HG03095 (cell line): Measurements from ENCODE around the gene UGT1A4.

Experiments used
- ATAC-seq: cut with Tn5 transposase; IDR thresholded peaks from one replicate; pipeline ENCODE4 v1.9.1; 2021; ENCODE audit warnings: moderate library complexity; ENCODE audit not compliant: unreplicated experiment

UGT1A4 gene

DNA sequence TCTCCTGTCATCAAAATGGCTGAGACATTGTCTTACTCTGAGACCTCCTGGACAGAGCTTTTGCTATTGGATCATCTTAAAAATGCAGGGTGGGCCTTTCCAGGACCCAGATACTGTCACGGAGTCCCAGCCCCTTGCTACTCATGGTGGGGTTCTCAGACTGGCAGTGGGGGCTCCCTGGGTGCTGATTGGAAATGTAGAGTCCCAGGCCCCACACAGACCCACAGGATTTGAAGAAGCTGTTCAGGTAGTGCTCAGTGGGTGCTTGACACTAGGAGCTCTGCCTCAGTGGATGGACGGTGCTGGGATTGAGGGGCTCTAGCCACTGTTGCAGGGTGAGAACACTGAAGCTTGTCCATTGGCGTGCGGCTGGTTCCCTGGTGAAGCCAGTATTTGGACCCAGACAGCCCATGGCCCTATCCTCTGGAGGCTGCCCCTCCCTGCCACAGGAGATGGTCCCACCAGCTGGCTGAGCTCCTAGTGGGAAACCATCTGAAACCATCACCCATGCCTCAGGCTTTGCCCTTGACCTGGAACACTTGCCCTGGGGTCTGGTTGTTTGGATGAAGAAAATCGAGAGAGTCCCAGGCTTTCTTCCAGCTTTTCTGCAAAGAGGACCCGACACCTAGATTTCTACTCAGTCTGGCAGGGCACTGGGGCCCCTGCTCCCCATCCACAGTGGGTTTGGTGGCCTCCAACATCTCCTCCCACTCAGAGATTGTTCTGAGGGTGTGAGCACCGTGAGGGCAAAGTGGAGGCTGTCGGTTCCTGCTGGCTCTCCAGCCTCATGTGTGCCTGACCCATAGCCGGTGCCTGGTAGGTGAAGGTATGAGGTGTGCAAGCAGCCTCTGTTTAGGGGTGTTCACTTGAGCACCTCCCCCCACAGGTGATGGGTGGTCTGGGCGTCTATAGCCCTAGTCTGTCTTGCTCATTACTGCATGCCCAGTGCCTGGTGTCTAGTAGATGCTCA, 89.7 kb downstream of the UGT1A4 start:
- ATAC-seq = no peak

- no peak for ATAC-seq
Measured at GRCh38 chr2:233810385-233810784, 91.8 kb downstream of the UGT1A4 start.

GRCh38 chr2:233811087-233811486, 92.6 kb downstream of the UGT1A4 start:
- ATAC-seq = no peak

DNA sequence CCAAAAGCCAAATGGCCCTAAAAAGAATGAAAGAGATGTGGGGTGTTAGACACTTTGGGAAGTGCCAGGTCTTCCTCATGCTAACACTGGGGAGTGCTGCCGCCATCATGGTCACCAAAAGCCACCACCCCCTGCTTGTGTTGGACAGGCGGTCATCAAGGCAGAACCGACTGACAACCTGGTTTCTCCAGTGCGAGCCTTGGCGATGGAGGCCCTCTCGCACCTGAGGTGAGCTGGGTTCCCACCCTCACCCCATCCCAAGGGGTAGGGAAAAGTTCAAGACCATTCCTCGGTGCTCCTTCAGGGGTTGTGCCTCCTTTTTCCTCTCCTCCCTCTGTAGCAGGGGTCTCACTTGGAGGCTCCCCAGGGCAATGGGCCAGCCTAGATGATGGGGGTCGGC, 93.2 kb downstream of the UGT1A4 start:
- ATAC-seq = no peak

DNA sequence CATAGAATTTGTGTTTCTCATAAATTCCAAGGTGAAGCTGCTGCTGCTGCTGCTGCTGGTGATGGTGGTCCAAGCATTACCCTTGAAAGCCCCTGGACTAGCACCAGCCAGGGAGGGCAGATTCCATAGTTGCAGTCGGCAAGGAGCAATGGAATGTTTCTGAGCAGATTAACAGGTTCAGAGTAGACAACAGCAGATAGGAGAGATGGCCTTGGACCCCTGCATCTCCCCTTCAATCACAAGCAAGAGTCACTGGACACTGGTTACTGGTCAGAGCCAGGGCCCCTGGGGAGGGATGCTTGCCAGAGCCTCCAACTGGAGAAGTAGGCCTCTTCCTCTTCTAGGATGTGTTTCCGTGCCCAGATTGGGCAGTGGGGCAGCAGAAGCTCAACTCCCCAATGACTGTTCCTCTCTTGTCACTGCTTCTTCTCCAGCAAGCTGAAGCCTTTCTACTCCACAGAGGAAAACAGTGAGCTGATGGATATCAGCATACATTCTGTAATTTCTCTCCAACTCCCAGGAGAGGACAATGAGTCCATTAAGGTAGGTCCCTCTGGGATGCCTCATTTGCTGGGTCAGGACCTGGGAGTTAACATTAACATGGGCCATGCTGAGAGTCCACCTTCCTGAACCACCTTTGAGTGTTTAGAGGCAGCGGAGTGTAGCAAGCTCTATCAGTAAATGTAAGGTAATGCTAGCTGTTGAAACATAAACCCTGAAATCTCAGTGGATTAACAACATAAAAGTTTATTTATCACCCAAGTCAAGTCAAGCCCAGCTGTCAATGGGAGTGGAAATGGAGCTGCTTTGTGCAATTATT, 94.9 kb downstream of the UGT1A4 start:
- no peak for ATAC-seq

DNA sequence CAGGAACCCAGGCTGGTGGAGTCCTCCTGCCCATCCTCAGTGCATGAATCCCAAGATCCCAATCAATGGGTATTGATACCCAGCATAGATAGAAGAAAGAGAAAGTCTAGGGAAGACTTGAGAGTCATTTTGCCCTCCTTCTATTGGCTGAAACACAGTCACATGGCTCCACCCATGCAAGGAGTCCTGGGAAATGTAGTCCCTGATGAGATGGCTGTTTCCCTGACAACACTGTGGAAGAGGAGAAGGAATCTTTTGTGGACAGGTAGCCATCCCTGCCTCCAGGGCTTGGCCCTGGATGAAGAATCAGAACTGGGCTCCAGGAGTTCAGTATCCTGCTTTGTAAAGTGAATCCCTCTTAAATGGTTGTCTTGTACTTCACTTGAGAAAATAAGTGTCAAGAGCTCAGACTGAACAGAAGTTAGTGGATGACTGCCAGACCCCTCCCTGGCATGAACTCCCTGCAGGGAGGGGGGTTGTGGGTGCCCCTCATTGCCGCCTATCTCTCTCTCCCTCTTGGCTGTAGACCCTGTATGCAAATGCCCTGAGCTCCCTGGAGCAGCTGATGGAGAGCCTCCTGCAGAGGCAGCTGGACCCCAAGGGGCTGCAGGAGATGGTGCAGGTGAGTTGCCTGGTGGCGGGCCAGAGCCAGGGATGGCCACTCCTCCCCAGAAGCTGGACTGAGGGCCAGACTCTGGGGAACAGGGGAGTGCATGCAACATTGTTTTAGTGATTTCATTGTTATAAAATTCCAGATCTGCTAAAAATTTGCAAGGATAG, 95.7 kb downstream of the UGT1A4 start:
- ATAC-seq = no peak

GRCh38 chr2:233815861-233816260, 97.3 kb downstream of the UGT1A4 start:
- no peak for ATAC-seq

GRCh38 chr2:233816334-233816733, 97.8 kb downstream of the UGT1A4 start:
- no peak for ATAC-seq

- ATAC-seq = no peak
Measured at GRCh38 chr2:233816771-233817170, 98.2 kb downstream of the UGT1A4 start.

DNA sequence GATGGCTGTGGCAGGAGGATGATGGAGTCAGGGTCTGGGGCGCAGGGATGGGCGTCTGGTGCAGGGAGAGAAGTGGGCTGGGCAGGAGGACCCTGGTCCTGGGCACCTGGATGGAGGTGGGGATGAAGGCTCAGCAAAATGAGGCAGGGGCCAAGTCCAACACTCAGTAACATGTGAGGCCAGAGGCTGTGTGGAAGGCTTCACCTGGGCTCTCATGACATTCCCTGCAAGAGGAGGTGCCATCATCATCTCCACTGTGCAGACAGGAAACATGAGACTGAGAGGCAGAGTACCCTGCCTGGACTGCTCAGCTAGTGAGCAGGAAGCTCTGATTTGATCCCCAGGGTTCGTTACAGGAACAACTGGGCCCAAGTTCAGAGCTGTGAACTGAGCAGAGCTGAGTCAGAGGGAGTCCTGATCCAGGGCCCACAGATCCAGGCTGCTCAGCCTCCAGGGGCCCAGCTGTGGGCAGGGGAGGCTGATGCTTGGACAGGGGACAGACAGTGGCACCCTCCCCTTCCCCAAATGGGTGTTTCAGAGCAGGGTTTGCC, 98.9 kb downstream of the UGT1A4 start:
- no peak for ATAC-seq

GRCh38 chr2:233817995-233818638, 99.6 kb downstream of the UGT1A4 start:
- no peak for ATAC-seq

GRCh38 chr2:233818639-233819621, 100.4 kb downstream of the UGT1A4 start:
- no peak for ATAC-seq

DNA sequence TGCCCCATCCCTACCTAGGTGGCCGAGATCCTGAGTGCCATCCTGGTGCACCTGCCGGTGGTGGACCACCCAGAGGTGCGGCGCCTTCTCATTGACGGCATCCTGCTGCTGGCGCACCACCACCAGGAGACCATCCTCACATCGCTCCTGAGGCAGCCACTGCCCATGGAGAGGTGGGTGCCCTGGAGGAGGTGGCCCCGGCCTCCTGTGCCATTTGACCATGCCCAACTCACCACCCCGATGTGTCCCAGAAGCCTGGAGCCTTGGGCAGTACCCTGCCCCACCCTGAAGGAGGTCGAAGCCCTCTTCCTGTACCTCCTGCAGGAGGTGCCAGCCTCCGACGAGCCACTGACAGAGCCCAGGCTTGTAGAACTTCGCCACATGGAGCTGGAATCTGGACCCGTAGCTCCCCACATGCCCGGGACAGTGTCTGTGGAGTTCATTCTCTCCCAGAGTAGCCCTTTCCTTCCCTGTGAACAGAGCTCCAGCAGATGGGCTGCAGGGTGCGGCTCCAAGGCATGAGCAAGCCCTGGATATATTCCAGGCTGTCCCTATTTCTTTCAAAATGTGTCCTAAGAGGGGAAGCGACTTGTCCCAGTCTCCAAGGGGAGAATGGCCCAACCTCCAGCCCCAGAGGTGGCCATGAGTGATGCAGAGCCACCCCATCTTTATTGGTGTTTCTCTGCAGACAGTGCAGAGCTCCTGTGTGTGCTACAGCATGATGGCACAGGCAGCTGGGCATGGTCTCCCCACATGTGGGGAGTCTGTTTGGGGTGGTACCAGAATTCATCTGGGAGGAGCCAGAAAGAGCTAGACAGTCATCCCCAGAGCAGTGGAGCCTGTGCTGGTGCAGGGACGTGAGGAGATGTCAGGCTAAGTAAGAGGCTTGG, 101.6 kb downstream of the UGT1A4 start:
- ATAC-seq = no peak

DNA sequence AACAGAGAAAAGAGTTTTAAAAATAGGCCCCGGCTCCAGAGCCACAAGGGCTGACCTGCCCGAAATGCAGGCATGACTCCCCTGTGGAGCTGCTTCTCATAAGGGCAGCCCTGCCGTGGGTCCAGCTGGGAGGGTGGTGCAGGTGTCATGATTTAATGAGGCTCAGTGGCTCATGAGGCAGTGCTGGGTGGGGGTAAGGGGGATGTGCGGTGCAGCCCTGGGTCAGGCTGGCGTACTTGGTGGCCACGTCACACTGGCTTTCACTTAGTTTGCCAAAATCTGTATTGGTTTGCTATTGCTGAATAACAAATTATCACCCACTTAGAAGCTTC, 102.2 kb downstream of the UGT1A4 start:
- no peak for ATAC-seq

- ATAC-seq = no peak
Measured at GRCh38 chr2:233821196-233821595, 102.7 kb downstream of the UGT1A4 start.

DNA sequence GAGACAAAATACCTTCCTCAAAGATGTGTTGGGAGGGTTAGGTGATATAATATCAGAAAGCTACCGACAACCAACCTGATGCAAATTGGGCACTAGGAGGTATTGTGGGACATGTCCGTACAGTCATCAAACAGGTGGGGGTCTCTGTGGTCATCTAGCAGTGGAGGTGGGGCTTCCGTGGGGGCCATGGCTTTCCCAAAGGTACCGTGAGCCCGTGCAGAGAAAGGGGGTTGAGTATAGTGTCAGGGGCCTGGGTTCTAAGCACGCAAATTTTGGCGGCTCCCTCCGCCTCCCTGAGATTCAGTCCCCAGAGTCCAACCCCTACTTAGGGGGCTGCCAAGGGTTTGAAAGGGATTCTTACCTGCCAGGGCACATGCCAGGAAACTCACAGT, 103.2 kb downstream of the UGT1A4 start:
- no peak for ATAC-seq

DNA sequence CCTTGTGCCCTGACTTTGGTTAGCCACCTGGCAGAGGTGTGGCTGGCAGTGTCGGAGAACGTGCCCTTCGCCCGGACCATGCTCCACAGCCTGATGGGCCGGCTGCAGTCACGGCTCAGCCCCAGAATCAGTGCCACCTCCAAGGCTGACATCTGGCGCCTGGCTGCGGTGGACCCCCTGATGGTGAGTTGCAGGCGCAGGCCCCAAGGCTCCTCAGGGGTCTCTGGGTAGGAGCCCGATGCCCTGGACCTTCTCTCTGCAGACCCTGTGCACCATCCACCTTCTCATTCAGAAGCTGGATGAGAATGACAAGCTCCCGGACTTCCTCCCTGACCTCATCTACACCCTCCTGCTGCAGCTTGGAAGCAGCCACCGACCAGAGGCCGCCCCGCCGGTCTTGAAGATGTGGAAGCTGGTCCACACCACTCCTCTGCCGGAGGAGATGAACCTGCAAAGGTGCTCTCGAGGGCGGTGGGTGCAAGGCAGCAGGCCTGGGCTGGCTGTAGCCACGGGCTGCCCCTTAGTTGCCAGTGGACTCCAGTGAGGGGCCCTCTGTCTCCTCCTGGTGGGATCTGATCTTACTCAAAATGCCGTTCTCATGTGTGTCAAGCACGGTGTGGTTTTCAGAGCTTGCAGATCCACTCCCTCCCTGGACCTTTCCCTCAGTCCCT, 103.7 kb downstream of the UGT1A4 start:
- no peak for ATAC-seq
